Activated CD8-positive, alpha-beta T cell treated with anti-CD3 and anti-CD28 coated beads for 36 hours (primary cell): ENCODE data around the gene KREMEN1. TPM values are rescaled to one million over a fixed set of nuclear protein-coding genes. Genes with fewer than 3 reads are reported as not detected.

Source experiments
- ATAC-seq: fragments of 200-7000 bp; cut with Tn5 transposase; one replicate; pipeline ENCODE4 v1.10.0; 2021; ENCODE audit warnings: mild to moderate bottlenecking, moderate library complexity
- CTCF ChIA-PET: fragments of 350-600 bp; sonication (Branson Sonifier 250); formaldehyde crosslinking; loops from one replicate; lab custom pipeline; 2021; ENCODE audit warnings: antibody characterized with exemption; lab: Charles Lee
- POLR2A ChIA-PET: fragments of 350-600 bp; sonication (Branson Sonifier 250); formaldehyde crosslinking; loops from one replicate; lab custom pipeline; 2021; ENCODE audit warnings: antibody characterized with exemption; lab: Charles Lee
- DNase-seq: peaks from one replicate; pipeline ENCODE4 v3.0.0-alpha.2; 2020
- H3K27ac Mint-ChIP-seq: one replicate; pipeline ENCODE4 v1.8.0; 2021; ENCODE audit warnings: mild to moderate bottlenecking, mixed read lengths
- H3K27me3 Mint-ChIP-seq: one replicate; pipeline ENCODE4 v1.8.0; 2021; ENCODE audit warnings: mixed read lengths
- H3K36me3 Mint-ChIP-seq: one replicate; pipeline ENCODE4 v1.8.0; 2021; ENCODE audit warnings: low read depth, mixed read lengths
- H3K4me1 Mint-ChIP-seq: one replicate; pipeline ENCODE4 v1.8.0; 2021; ENCODE audit warnings: low read depth, mixed read lengths
- H3K4me3 Mint-ChIP-seq: one replicate; pipeline ENCODE4 v1.8.0; 2021; ENCODE audit warnings: mild to moderate bottlenecking, moderate library complexity, mixed read lengths
- H3K9me3 Mint-ChIP-seq: one replicate; pipeline ENCODE4 v1.8.0; 2021; ENCODE audit warnings: mixed read lengths
- CTCF ChIP-seq: fragments of 200-600 bp; IDR thresholded peaks from one replicate; pipeline ENCODE4 v1.8.0; 2022; ENCODE audit warnings: antibody characterized with exemption, mild to moderate bottlenecking
- intact Hi-C: fragments of 100-400 bp; cut with micrococcal nuclease; formaldehyde crosslinking; loops from one replicate; pipeline ENCODE4 v1.10.0; 2022
- total RNA-seq, 2 experiments: library from RNA; stranded (reverse); gene quantifications; one replicate each; pipeline ENCODE4 v1.2.3, GENCODE V29; 2021

KREMEN1 gene
- total RNA-seq, 2 experiments from 2014 or later: 0.11 to 0.43 TPM

GRCh38 chr22:29155966-29156365 lies 83.1 kb downstream of the KREMEN1 start:
- Mint-ChIP-seq H3K4me3 (no peak overlapping the region), H3K36me3 (no peaks in the 10 kb centered on the region), H3K27me3 (peaks cover 30% of the 10 kb centered on the region), H3K27ac (no peak overlapping the region), H3K4me1 (peaks cover 5% of the 10 kb centered on the region), H3K9me3 (no peaks in the 10 kb centered on the region)
- DNase-seq (no peak), ATAC-seq (no peak)
- ChIA-PET POLR2A (no interaction called here), CTCF (interaction anchor here (1.6 kb wide), 1 partner anchor 90 kb away, joined by 4 read pairs; no protein-coding TSS in a partner anchor)
- intact Hi-C loops: no loop called here
- TF ChIP-seq CTCF: no peak

GRCh38 chr22:29156507-29156906 lies 83.7 kb downstream of the KREMEN1 start:
- peaks cover 5% of the 10 kb centered on the region for H3K4me1 Mint-ChIP-seq
- no peak for ATAC-seq
- no peaks in the 10 kb centered on the region for H3K36me3 Mint-ChIP-seq
- no peak for DNase-seq
- H3K9me3 Mint-ChIP-seq: no peaks in the 10 kb centered on the region
- H3K4me3 Mint-ChIP-seq: no peak overlapping the region
- H3K27ac Mint-ChIP-seq: no peak overlapping the region
- ChIA-PET POLR2A (no interaction called here), CTCF (interaction anchor here (1.6 kb wide), 1 partner anchor 89 kb away, joined by 4 read pairs; no protein-coding TSS in a partner anchor)
- intact Hi-C loops: no loop called here
- peaks cover 30% of the 10 kb centered on the region for H3K27me3 Mint-ChIP-seq
- TF ChIP-seq CTCF: no peak

- TF ChIP-seq CTCF: no peak
- ChIA-PET POLR2A (no interaction called here), CTCF (no interaction called here)
- intact Hi-C loops: no loop called here
- Mint-ChIP-seq H3K4me3 (no peak overlapping the region), H3K27ac (no peak overlapping the region), H3K4me1 (peaks cover 5% of the 10 kb centered on the region), H3K36me3 (no peaks in the 10 kb centered on the region), H3K27me3 (peaks cover 25% of the 10 kb centered on the region), H3K9me3 (no peaks in the 10 kb centered on the region)
- no peak for ATAC-seq
- DNase-seq: no peak
These were observed 85.1 kb downstream of the KREMEN1 start for GRCh38 chr22:29157759-29158535.

- DNase-seq (no peak), ATAC-seq (no peak)
- POLR2A ChIA-PET: no interaction called here
- TF ChIP-seq CTCF: no peak
- H3K27ac Mint-ChIP-seq: no peak overlapping the region
- H3K36me3 Mint-ChIP-seq: no peaks in the 10 kb centered on the region
- H3K4me3 Mint-ChIP-seq: no peak overlapping the region
- CTCF ChIA-PET: no interaction called here
- no peaks in the 10 kb centered on the region for H3K9me3 Mint-ChIP-seq
- peaks cover 22% of the 10 kb centered on the region for H3K27me3 Mint-ChIP-seq
- H3K4me1 Mint-ChIP-seq: peaks cover 5% of the 10 kb centered on the region
- intact Hi-C loops: no loop called here
These were observed 85.7 kb downstream of the KREMEN1 start for GRCh38 chr22:29158546-29158945.

GRCh38 chr22:29163808-29164207 lies 91.0 kb downstream of the KREMEN1 start:
- CTCF ChIA-PET: interaction anchor here (1.9 kb wide), 1 partner anchor 10 kb away, joined by 6 read pairs; no protein-coding TSS in a partner anchor
- intact Hi-C loops: no loop called here

More at GRCh38 chr22:29163808-29164207, 91.0 kb downstream of the KREMEN1 start:
- POLR2A ChIA-PET: no interaction called here
- Mint-ChIP-seq H3K27ac (no peak overlapping the region), H3K4me3 (no peak overlapping the region), H3K27me3 (peaks cover 19% of the 10 kb centered on the region), H3K4me1 (peaks cover 17% of the 10 kb centered on the region), H3K36me3 (no peaks in the 10 kb centered on the region), H3K9me3 (no peaks in the 10 kb centered on the region)
- ATAC-seq: no peak
- no peak for TF ChIP-seq CTCF
- DNase-seq: no peak
